Liver (tissue), 3 donors: ENCODE results near the gene TNFSF12.

Source experiments
- ATF3 ChIP-seq: IDR thresholded peaks from 2 replicates; pipeline ENCODE4 v1.6.1; 2016; ENCODE audit warnings: antibody characterized with exemption
- FOXA1 ChIP-seq: IDR thresholded peaks from 2 replicates; pipeline ENCODE4 v1.6.1; 2016; ENCODE audit warnings: antibody characterized with exemption
- GABPA ChIP-seq, 2 donors: IDR thresholded peaks in 1 of 2; conservative IDR thresholded peaks in 1 of 2; 2 replicates each; pipeline ENCODE4 v1.6.1; 2016; ENCODE audit warnings: antibody characterized with exemption in 2 of 2, mild to moderate bottlenecking in 1 of 2, moderate library complexity in 1 of 2
- HNF4G ChIP-seq: IDR thresholded peaks from 2 replicates; pipeline ENCODE4 v1.6.1; 2016; ENCODE audit warnings: antibody characterized with exemption
- NR2F2 ChIP-seq: IDR thresholded peaks from 2 replicates; pipeline ENCODE4 v1.6.1; 2016; ENCODE audit warnings: antibody characterized with exemption
- RAD21 ChIP-seq, 2 donors: IDR thresholded peaks; 2 replicates each; pipeline ENCODE4 v1.6.1; 2016; ENCODE audit warnings: antibody characterized with exemption in 2 of 2, mild to moderate bottlenecking in 2 of 2
- YY1 ChIP-seq: IDR thresholded peaks from 2 replicates; pipeline ENCODE4 v1.6.1; 2016; ENCODE audit warnings: antibody characterized with exemption, mild to moderate bottlenecking
- TF ChIP-seq, protein P1 (sequence below): fragments of 150-350 bp; IDR thresholded peaks from 2 replicates; pipeline ENCODE4 v1.5.1; 2017; ENCODE audit warnings: improper control_type of control experiment, low read depth, low read length; ENCODE audit not compliant: missing input control
- TF ChIP-seq, protein P2 (sequence below): IDR thresholded peaks from 2 replicates; pipeline ENCODE4 v1.6.1; 2016; ENCODE audit warnings: antibody characterized with exemption
- TF ChIP-seq, protein P3 (sequence below): IDR thresholded peaks from 2 replicates; pipeline ENCODE4 v1.6.1; 2016; ENCODE audit warnings: antibody characterized with exemption
- TF ChIP-seq, protein P4 (sequence below): IDR thresholded peaks from 2 replicates; pipeline ENCODE4 v1.6.1; 2016; ENCODE audit warnings: antibody characterized with exemption, mild to moderate bottlenecking
- donor health status: healthy.
- donor health status: healthy.

DNA sequence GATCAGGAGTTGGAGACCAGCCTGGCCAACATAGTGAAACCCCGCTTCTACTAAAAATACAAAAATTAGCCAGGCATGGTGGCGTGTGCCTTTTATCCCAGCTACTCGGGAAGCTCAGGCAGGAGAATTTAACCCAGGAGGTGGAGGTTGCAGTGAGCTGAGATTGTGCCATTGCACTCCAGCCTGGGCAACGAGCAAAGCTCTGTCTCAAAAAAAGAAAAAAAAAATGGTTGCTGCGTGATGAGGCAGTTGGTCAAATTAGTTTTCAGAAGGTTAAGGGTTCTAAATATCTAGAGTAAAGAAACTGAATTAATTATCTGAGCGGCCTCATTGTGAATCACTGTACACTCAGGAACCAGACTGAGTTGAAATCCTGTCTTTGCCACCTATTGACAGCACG lies 27.1 kb downstream of the TNFSF12 start:
- TF ChIP-seq, protein P1, sequence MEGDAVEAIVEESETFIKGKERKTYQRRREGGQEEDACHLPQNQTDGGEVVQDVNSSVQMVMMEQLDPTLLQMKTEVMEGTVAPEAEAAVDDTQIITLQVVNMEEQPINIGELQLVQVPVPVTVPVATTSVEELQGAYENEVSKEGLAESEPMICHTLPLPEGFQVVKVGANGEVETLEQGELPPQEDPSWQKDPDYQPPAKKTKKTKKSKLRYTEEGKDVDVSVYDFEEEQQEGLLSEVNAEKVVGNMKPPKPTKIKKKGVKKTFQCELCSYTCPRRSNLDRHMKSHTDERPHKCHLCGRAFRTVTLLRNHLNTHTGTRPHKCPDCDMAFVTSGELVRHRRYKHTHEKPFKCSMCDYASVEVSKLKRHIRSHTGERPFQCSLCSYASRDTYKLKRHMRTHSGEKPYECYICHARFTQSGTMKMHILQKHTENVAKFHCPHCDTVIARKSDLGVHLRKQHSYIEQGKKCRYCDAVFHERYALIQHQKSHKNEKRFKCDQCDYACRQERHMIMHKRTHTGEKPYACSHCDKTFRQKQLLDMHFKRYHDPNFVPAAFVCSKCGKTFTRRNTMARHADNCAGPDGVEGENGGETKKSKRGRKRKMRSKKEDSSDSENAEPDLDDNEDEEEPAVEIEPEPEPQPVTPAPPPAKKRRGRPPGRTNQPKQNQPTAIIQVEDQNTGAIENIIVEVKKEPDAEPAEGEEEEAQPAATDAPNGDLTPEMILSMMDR: no peak
- TF ChIP-seq YY1: no peak
- TF ChIP-seq, protein P2, sequence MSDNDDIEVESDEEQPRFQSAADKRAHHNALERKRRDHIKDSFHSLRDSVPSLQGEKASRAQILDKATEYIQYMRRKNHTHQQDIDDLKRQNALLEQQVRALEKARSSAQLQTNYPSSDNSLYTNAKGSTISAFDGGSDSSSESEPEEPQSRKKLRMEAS: no peak
- TF ChIP-seq GABPA (IDR thresholded peaks at IDR 0.05 in 1 of 2, conservative IDR thresholded peaks at IDR 0.05 in 1 of 2): no peak
- TF ChIP-seq, protein P3, sequence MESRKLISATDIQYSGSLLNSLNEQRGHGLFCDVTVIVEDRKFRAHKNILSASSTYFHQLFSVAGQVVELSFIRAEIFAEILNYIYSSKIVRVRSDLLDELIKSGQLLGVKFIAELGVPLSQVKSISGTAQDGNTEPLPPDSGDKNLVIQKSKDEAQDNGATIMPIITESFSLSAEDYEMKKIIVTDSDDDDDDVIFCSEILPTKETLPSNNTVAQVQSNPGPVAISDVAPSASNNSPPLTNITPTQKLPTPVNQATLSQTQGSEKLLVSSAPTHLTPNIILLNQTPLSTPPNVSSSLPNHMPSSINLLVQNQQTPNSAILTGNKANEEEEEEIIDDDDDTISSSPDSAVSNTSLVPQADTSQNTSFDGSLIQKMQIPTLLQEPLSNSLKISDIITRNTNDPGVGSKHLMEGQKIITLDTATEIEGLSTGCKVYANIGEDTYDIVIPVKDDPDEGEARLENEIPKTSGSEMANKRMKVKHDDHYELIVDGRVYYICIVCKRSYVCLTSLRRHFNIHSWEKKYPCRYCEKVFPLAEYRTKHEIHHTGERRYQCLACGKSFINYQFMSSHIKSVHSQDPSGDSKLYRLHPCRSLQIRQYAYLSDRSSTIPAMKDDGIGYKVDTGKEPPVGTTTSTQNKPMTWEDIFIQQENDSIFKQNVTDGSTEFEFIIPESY: no peak
- no peak for TF ChIP-seq HNF4G
- TF ChIP-seq ATF3: no peak
- TF ChIP-seq NR2F2: no peak
- no peak for TF ChIP-seq FOXA1
- TF ChIP-seq, protein P4, sequence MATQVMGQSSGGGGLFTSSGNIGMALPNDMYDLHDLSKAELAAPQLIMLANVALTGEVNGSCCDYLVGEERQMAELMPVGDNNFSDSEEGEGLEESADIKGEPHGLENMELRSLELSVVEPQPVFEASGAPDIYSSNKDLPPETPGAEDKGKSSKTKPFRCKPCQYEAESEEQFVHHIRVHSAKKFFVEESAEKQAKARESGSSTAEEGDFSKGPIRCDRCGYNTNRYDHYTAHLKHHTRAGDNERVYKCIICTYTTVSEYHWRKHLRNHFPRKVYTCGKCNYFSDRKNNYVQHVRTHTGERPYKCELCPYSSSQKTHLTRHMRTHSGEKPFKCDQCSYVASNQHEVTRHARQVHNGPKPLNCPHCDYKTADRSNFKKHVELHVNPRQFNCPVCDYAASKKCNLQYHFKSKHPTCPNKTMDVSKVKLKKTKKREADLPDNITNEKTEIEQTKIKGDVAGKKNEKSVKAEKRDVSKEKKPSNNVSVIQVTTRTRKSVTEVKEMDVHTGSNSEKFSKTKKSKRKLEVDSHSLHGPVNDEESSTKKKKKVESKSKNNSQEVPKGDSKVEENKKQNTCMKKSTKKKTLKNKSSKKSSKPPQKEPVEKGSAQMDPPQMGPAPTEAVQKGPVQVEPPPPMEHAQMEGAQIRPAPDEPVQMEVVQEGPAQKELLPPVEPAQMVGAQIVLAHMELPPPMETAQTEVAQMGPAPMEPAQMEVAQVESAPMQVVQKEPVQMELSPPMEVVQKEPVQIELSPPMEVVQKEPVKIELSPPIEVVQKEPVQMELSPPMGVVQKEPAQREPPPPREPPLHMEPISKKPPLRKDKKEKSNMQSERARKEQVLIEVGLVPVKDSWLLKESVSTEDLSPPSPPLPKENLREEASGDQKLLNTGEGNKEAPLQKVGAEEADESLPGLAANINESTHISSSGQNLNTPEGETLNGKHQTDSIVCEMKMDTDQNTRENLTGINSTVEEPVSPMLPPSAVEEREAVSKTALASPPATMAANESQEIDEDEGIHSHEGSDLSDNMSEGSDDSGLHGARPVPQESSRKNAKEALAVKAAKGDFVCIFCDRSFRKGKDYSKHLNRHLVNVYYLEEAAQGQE: no peak
- TF ChIP-seq RAD21 (IDR thresholded peaks at IDR 0.05): no peak
